Activated naive CD4-positive, alpha-beta T cell treated with Interleukin-2 at 50 U/mL for 16 hours (primary cell): ENCODE measurements around the gene PKP3.

Experiments used
- DNase-seq: peaks from one replicate; pipeline ENCODE4 v3.0.0-alpha.2; 2020

The PKP3 gene

GRCh38 chr11:449889-450808 lies 56.1 kb downstream of the PKP3 start, which contains the start of gene PTDSS2:
Gene PTDSS2 (plus strand): TSS chr11:450279. CDS start chr11:450456, 177 bp downstream.
- peak; percentile 95 for DNase-seq

- peak; percentile 78 for DNase-seq
These were observed 56.9 kb downstream of the PKP3 start for GRCh38 chr11:450809-451451.

- no peak for DNase-seq
These were observed 57.7 kb downstream of the PKP3 start for GRCh38 chr11:451738-452137.

GRCh38 chr11:452203-452744 lies 58.3 kb downstream of the PKP3 start:
- DNase-seq, result no peak

- DNase-seq, result no peak
These were observed 59.0 kb downstream of the PKP3 start for GRCh38 chr11:452916-453527.

- no peak for DNase-seq
These were observed 59.6 kb downstream of the PKP3 start for GRCh38 chr11:453564-453963.

- no peak for DNase-seq
These were observed 60.0 kb downstream of the PKP3 start for GRCh38 chr11:454043-454442.
